ENCODE measurements around the gene SNAI3.

GRCh38 chr16:88700322-88700635, 14.0 kb upstream of the SNAI3 start:
- no peak for TF ChIP-seq SALL2 (tag by site-specific recombination; IDR thresholded peaks at IDR 0.05; ENCODE audit: borderline replicate concordance)
- no peak for TF ChIP-seq CTCF (tag by site-specific recombination; IDR thresholded peaks at IDR 0.05)
- no peak for TF ChIP-seq HOXA7 (CRISPR knock-in tag; IDR thresholded peaks at IDR 0.05; ENCODE audit: borderline replicate concordance)
- no peak for TF ChIP-seq ZNF513 (tag by site-specific recombination; IDR thresholded peaks at IDR 0.05)
- TF ChIP-seq REST (tag by site-specific recombination; IDR thresholded peaks at IDR 0.05) = no peak
- TF ChIP-seq ATF2 (tag by site-specific recombination; IDR thresholded peaks at IDR 0.05; ENCODE audit: low read depth) = no peak
- TF ChIP-seq ZNF155 (tag by site-specific recombination; IDR thresholded peaks at IDR 0.05) = no peak
- TF ChIP-seq ZNF302 (tag by site-specific recombination; IDR thresholded peaks at IDR 0.05; ENCODE audit: low read depth) = no peak
- no peak for TF ChIP-seq PRDM1 (tag by site-specific recombination; IDR thresholded peaks at IDR 0.05)
- no peak for TF ChIP-seq ZNF670 (tag by site-specific recombination; IDR thresholded peaks at IDR 0.05; ENCODE audit: low read depth)
- TF ChIP-seq ZIC2 (tag by site-specific recombination; IDR thresholded peaks at IDR 0.05) = no peak
- TF ChIP-seq ZBTB21 (tag by site-specific recombination; IDR thresholded peaks at IDR 0.05) = no peak
- TF ChIP-seq ZFP41 (tag by site-specific recombination; IDR thresholded peaks at IDR 0.05; ENCODE audit: borderline replicate concordance) = no peak
